ENCODE results near the gene GOLT1A. TPM values are rescaled to one million over a fixed set of nuclear protein-coding genes. Genes with fewer than 3 reads are reported as not detected.

Gene GOLT1A
- total RNA-seq, 3 donors from 2014 or later (not counting 1 experiment from before 2014, with no cell fraction given), result not detected

GRCh38 chr1:204259782-204260181 lies 46.0 kb upstream of the GOLT1A start:
- H3K9me3 ChIP-seq (ENCODE audit: control insufficient read depth, insufficient read depth, low read length), result no peaks in the 10 kb centered on the region
- H3K36me3 ChIP-seq (ENCODE audit: control insufficient read depth, insufficient read depth, low read length), result no peaks in the 10 kb centered on the region
- no peaks in the 10 kb centered on the region for H3K4me1 Mint-ChIP-seq
- H3K27me3 Mint-ChIP-seq (ENCODE audit: low read depth in 2 of 2), result peaks cover 0 to 3% of the 10 kb centered on the region in 2 donors
- TF ChIP-seq, protein P1, sequence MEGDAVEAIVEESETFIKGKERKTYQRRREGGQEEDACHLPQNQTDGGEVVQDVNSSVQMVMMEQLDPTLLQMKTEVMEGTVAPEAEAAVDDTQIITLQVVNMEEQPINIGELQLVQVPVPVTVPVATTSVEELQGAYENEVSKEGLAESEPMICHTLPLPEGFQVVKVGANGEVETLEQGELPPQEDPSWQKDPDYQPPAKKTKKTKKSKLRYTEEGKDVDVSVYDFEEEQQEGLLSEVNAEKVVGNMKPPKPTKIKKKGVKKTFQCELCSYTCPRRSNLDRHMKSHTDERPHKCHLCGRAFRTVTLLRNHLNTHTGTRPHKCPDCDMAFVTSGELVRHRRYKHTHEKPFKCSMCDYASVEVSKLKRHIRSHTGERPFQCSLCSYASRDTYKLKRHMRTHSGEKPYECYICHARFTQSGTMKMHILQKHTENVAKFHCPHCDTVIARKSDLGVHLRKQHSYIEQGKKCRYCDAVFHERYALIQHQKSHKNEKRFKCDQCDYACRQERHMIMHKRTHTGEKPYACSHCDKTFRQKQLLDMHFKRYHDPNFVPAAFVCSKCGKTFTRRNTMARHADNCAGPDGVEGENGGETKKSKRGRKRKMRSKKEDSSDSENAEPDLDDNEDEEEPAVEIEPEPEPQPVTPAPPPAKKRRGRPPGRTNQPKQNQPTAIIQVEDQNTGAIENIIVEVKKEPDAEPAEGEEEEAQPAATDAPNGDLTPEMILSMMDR (IDR thresholded peaks at IDR 0.05), result no peak
- DNase-seq (no peak), ATAC-seq (no peak)
- no peak overlapping the region for H3K4me3 ChIP-seq (ENCODE audit: low read length)
- no peaks in the 10 kb centered on the region for H3K36me3 Mint-ChIP-seq
- no peaks in the 10 kb centered on the region for H3K4me1 ChIP-seq (ENCODE audit: control insufficient read depth, insufficient read depth, low read length)
- no peak overlapping the region for H3K27ac Mint-ChIP-seq
- intact Hi-C loops (cut with micrococcal nuclease), result no loop called here
- no peak overlapping the region for H3K27ac ChIP-seq (ENCODE audit: low read length)
- no peak overlapping the region for H3K4me3 Mint-ChIP-seq
- no peaks in the 10 kb centered on the region for H3K9me3 Mint-ChIP-seq
- 83% methylated on average over 5 of the region's 5 CpGs for WGBS (ENCODE audit: insufficient coverage)
- H3K27me3 ChIP-seq (ENCODE audit: control insufficient read depth, insufficient read depth, low read length), result no peaks in the 10 kb centered on the region

DNA sequence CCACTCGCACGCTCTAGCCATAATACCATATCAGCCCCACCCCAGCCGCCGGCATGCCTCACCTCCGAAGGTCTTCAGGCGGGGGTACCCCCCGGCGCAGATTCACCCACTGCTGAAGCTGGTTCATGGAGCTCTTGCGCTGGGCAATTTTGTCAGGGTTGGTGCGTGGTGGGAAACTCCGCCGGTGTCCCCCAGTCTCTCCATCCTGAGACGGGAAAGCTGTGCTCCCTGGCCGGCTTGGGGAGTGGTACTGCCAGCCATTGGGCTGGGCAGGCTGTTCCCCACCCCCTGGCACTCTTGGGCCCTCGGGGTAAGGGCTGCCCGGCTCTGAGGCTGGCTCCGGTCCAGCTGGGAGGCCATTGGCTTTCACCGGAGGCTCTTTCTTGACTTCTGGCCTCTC lies 45.4 kb upstream of the GOLT1A start:
- DNase-seq (no peak), ATAC-seq (no peak)
- no peaks in the 10 kb centered on the region for H3K9me3 ChIP-seq (ENCODE audit: control insufficient read depth, insufficient read depth, low read length)
- H3K4me1 Mint-ChIP-seq, result no peaks in the 10 kb centered on the region
- H3K9me3 Mint-ChIP-seq, result no peaks in the 10 kb centered on the region
- TF ChIP-seq, protein P1 (IDR thresholded peaks at IDR 0.05), result no peak
- H3K27ac ChIP-seq (ENCODE audit: low read length), result no peak overlapping the region
- no peaks in the 10 kb centered on the region for H3K36me3 ChIP-seq (ENCODE audit: control insufficient read depth, insufficient read depth, low read length)
- no peaks in the 10 kb centered on the region for H3K36me3 Mint-ChIP-seq
- H3K27me3 Mint-ChIP-seq (ENCODE audit: low read depth in 2 of 2), result peaks cover 0 to 3% of the 10 kb centered on the region in 2 donors
- intact Hi-C loops (cut with micrococcal nuclease), result no loop called here
- no peak overlapping the region for H3K4me3 Mint-ChIP-seq
- H3K4me1 ChIP-seq (ENCODE audit: control insufficient read depth, insufficient read depth, low read length), result no peaks in the 10 kb centered on the region
- H3K4me3 ChIP-seq (ENCODE audit: low read length), result no peak overlapping the region
- WGBS (ENCODE audit: insufficient coverage), result 93% methylated on average over 18 of the region's 18 CpGs
- H3K27ac Mint-ChIP-seq, result no peak overlapping the region
- H3K27me3 ChIP-seq (ENCODE audit: control insufficient read depth, insufficient read depth, low read length), result no peaks in the 10 kb centered on the region

DNA sequence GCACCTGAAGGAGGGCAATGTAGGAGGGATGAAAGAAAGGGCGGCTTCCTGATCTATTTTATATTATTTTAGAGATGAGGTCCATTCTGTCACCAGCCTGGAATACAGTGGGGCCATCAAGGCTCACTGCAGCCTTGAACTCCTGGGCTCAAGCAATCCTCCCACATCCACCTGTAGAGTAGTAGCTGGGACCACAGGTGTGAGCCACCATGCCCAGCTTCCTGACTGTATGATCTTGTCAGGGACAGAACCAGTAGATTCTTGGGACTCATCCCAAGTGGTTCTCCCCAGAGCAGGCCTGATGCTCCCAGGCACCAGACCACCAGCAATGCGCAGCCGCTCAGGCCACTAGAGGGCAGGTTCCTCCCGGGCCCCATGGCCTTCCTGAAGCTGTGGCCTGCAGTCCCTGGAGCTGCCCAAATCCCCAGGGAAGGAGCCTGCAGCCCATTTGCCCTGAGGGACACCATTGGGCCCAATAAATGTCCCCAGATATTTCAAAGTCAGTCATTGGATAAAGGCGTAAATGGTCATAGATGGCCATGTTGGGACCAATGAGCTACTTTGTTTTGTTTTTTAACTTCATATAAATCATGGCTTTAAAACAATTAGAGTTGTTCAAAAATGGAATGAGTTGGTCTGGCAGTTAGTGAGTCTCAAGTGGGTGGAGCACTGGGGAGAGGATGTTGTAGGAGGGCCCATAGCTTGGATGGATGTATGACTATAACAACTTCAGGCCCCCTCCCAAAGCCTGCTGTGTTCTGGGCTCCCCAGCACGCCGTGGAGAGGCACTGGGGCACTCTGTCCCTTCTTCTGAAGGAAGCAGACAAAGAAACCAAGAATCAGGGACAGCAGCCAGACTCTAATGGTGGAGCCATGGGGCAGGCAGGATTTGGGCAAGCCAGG lies 44.7 kb upstream of the GOLT1A start:
- Histone ChIP-seq H3K4me1 (ENCODE audit: control insufficient read depth, insufficient read depth, low read length) (no peaks in the 10 kb centered on the region), H3K9me3 (ENCODE audit: control insufficient read depth, insufficient read depth, low read length) (no peaks in the 10 kb centered on the region), H3K4me3 (ENCODE audit: low read length) (no peak overlapping the region), H3K27ac (ENCODE audit: low read length) (no peak overlapping the region), H3K27me3 (ENCODE audit: control insufficient read depth, insufficient read depth, low read length) (no peaks in the 10 kb centered on the region), H3K36me3 (ENCODE audit: control insufficient read depth, insufficient read depth, low read length) (no peaks in the 10 kb centered on the region)
- 74% methylated on average over 6 of the region's 7 CpGs for WGBS (ENCODE audit: insufficient coverage)
- intact Hi-C loops (cut with micrococcal nuclease), result loop anchor here (1.0 kb wide), 1 partner anchor 105 kb away; no protein-coding TSS in a partner anchor
- TF ChIP-seq, protein P1 (IDR thresholded peaks at IDR 0.05), result no peak
- no peak overlapping the region for H3K27ac Mint-ChIP-seq
- H3K27me3 Mint-ChIP-seq (ENCODE audit: low read depth in 2 of 2), result peaks cover 0 to 3% of the 10 kb centered on the region in 2 donors
- no peaks in the 10 kb centered on the region for H3K36me3 Mint-ChIP-seq
- DNase-seq, result peak; percentile 17 to 47
- H3K9me3 Mint-ChIP-seq, result no peaks in the 10 kb centered on the region
- ATAC-seq, result peak in 1 of 3 donors; percentile 42
- H3K4me1 Mint-ChIP-seq, result no peaks in the 10 kb centered on the region
- H3K4me3 Mint-ChIP-seq, result no peak overlapping the region

All from natural killer cell (primary cell).